Prostate gland (tissue), 2 donors: ENCODE measurements around the gene LGALS1. TPM values are rescaled to one million over a fixed set of nuclear protein-coding genes. Genes with fewer than 3 reads are reported as not detected.

ENCODE experiments used
- DNase-seq: peaks from one replicate; pipeline ENCODE4 v3.0.0-alpha.2; 2019; ENCODE audit warnings: low spot score
- H3K27ac ChIP-seq, 2 donors: fragments of 200-600 bp; sonication (generic); 2 replicates each; pipeline ENCODE4 v1.5.1; 2017 to 2019
- H3K27me3 ChIP-seq: fragments of 200-600 bp; sonication (generic); replicated peaks from 2 replicates; pipeline ENCODE4 v1.5.1; 2019; ENCODE audit not compliant: insufficient read depth
- H3K36me3 ChIP-seq, 2 donors: fragments of 200-600 bp; sonication (generic); 1 replicate in 1 of 2; 2 replicates in 1 of 2; pipeline versions ENCODE4 v1.5.1 to v1.8.1; 2017 to 2019
- H3K4me1 ChIP-seq: fragments of 200-600 bp; sonication (generic); replicated peaks from 2 replicates; pipeline ENCODE4 v1.5.1; 2019
- H3K4me3 ChIP-seq, 2 donors: fragments of 200-600 bp; sonication (generic); 2 replicates each; pipeline ENCODE4 v1.5.1; 2017 to 2019
- H3K9me3 ChIP-seq: fragments of 200-600 bp; sonication (generic); 2 replicates; pipeline ENCODE4 v1.5.1; 2017
- POLR2A ChIP-seq: fragments of 450-650 bp; IDR thresholded peaks from one replicate; pipeline ENCODE4 v1.6.1; 2016; ENCODE audit warnings: antibody characterized with exemption, mild to moderate bottlenecking
- POLR2AphosphoS5 ChIP-seq: sonication (generic); formaldehyde crosslinking; IDR thresholded peaks from one replicate; pipeline ENCODE4 v1.6.1; 2017; ENCODE audit warnings: antibody characterized with exemption
- WGBS: methylation state at CpG from one replicate; pipeline ENCODE4 v1.1.5; 2018; 5-methylcytosine and 5-hydroxymethylcytosine counted together
- intact Hi-C: fragments of 100-400 bp; cut with DNase I; formaldehyde crosslinking; loops from one replicate; pipeline ENCODE4 v1.14.2; 2022
- total RNA-seq, 2 donors: library from RNA; depleted of rRNA; stranded (reverse); fragments of >200 nt; gene quantifications; one replicate each; pipeline ENCODE4 v1.1.0, GENCODE V29; 2016
- TF ChIP-seq, protein P1 (sequence below), 4 experiments: fragments of 200-600 bp in 2 of 4; fragments of 450-650 bp in 2 of 4; sonication (generic) in 2 of 4; IDR thresholded peaks; 1 replicate in 3 of 4; 2 replicates in 1 of 4; pipeline ENCODE4 v1.5.1; 2016 to 2019; ENCODE audit warnings: antibody characterized with exemption in 4 of 4, mild to moderate bottlenecking in 2 of 4, moderate library complexity in 2 of 4

LGALS1 gene
- total RNA-seq, 2 donors from 2014 or later, result 365 to 1,063 TPM

DNA sequence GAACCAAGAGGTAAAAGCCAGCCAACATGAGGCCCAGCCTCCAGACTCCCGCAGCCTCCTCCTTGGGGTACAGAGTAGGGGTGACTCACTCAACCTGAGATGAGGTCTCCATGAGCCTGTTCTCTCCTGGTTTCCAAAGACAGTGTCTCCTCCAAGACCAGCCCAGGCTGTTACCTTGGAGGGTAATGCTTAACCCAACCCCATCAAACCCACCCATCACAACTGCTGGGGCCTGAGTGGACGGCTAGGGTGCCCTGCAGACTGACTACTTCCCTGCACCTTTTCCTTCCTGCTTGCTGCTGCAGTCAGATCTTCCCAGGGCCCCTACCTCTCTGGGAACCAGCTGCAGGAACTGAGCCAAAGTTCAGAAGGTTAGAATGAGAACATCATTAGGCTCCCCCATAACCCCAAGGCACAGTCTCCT is 5.6 kb downstream of the LGALS1 start:
- no peak for TF ChIP-seq POLR2AphosphoS5
- TF ChIP-seq POLR2A, result no peak
- TF ChIP-seq, protein P1, sequence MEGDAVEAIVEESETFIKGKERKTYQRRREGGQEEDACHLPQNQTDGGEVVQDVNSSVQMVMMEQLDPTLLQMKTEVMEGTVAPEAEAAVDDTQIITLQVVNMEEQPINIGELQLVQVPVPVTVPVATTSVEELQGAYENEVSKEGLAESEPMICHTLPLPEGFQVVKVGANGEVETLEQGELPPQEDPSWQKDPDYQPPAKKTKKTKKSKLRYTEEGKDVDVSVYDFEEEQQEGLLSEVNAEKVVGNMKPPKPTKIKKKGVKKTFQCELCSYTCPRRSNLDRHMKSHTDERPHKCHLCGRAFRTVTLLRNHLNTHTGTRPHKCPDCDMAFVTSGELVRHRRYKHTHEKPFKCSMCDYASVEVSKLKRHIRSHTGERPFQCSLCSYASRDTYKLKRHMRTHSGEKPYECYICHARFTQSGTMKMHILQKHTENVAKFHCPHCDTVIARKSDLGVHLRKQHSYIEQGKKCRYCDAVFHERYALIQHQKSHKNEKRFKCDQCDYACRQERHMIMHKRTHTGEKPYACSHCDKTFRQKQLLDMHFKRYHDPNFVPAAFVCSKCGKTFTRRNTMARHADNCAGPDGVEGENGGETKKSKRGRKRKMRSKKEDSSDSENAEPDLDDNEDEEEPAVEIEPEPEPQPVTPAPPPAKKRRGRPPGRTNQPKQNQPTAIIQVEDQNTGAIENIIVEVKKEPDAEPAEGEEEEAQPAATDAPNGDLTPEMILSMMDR (IDR thresholded peaks at IDR 0.05), result no peak
- peaks cover 7% of the 10 kb centered on the region for H3K4me1 ChIP-seq
- 73% methylated on average over 2 of the region's 2 CpGs for WGBS
- no peak overlapping the region for H3K4me3 ChIP-seq
- no peaks in the 10 kb centered on the region for H3K27me3 ChIP-seq
- no peaks in the 10 kb centered on the region for H3K9me3 ChIP-seq
- intact Hi-C loops, result loop anchor here (2.0 kb wide), 1 partner anchor 58 kb away; no protein-coding TSS in a partner anchor
- H3K36me3 ChIP-seq, result no peaks in the 10 kb centered on the region
- H3K27ac ChIP-seq, result no peak overlapping the region
- DNase-seq, result no peak

GRCh38 chr22:37681556-37682049 is 6.2 kb downstream of the LGALS1 start:
- no peaks in the 10 kb centered on the region for H3K36me3 ChIP-seq
- intact Hi-C loops, result loop anchor here (2.0 kb wide), 1 partner anchor 59 kb away; no protein-coding TSS in a partner anchor
- 26% methylated on average over 6 of the region's 6 CpGs for WGBS
- no peak overlapping the region for H3K4me3 ChIP-seq
- peaks cover 3% of the 10 kb centered on the region for H3K4me1 ChIP-seq
- H3K27ac ChIP-seq, result no peak overlapping the region
- H3K9me3 ChIP-seq, result no peaks in the 10 kb centered on the region
- no peaks in the 10 kb centered on the region for H3K27me3 ChIP-seq
- TF ChIP-seq, protein P1 (IDR thresholded peaks at IDR 0.05), result peak; percentile 54 to 91 (median 82)
- TF ChIP-seq POLR2AphosphoS5, result peak; percentile 37
- no peak for TF ChIP-seq POLR2A
- peak; percentile 54 for DNase-seq

GRCh38 chr22:37684803-37685615 is 9.6 kb downstream of the LGALS1 start:
- no peak for DNase-seq
- Histone ChIP-seq H3K9me3 (no peaks in the 10 kb centered on the region), H3K36me3 (peaks cover 0 to 3% of the 10 kb centered on the region in 2 donors), H3K27ac (no peak overlapping the region), H3K27me3 (no peaks in the 10 kb centered on the region), H3K4me3 (no peak overlapping the region), H3K4me1 (peaks cover 5% of the 10 kb centered on the region)
- 79% methylated on average over 16 of the region's 16 CpGs for WGBS
- intact Hi-C loops, result no loop called here
- no peak for TF ChIP-seq POLR2AphosphoS5
- TF ChIP-seq, protein P1 (IDR thresholded peaks at IDR 0.05), result no peak
- TF ChIP-seq POLR2A, result no peak

GRCh38 chr22:37686002-37686982 is 10.9 kb downstream of the LGALS1 start, which contains the start of gene NOL12:
NOL12 (plus strand) TSS chr22:37686343; CDS start chr22:37686393, 50 bp downstream.
- peaks cover 5% of the 10 kb centered on the region for H3K4me1 ChIP-seq
- H3K9me3 ChIP-seq, result no peaks in the 10 kb centered on the region
- peak; percentile 70 for DNase-seq
- no peaks in the 10 kb centered on the region for H3K27me3 ChIP-seq
- peaks cover 8 to 9% of the 10 kb centered on the region in 2 donors for H3K36me3 ChIP-seq
- 2% methylated on average over 62 of the region's 62 CpGs for WGBS
- intact Hi-C loops, result no loop called here
- TF ChIP-seq, protein P1 (IDR thresholded peaks at IDR 0.05), result peak in 3 of 4 experiments; percentile 10 to 28 (median 12)
- TF ChIP-seq POLR2A (peak; percentile 39), POLR2AphosphoS5 (peak; percentile 91)
- peak within 1 kb of the TSS; percentile 70 to 86 for H3K4me3 ChIP-seq
- H3K27ac ChIP-seq, result peak within 1 kb of the TSS; percentile 80 to 83
